GF-D8 (cell line): ENCODE measurements around the gene CORO1C.

Experiments used
- DNase-seq: peaks from one replicate; lab custom pipeline; 2025; lab: John Stamatoyannopoulos, UW

Gene CORO1C

DNA sequence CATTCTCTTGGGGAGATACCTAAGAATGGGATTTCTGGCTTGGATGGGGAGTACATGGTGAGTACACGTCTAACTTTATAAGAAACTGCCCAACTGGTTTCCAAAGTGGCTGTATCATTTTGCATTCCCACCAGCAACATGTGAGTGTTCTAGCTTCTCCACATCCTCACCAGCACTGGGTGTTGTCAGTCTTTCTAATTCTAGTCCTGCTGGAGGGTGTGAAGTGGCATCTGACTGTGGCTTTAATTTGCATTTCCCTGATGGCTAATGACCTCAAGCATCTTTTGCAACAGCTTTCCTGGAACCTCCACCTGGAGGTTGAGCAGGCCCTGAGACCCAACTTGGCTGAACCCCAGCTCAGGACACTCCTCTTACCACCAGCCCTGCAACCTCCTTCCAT is 115.4 kb downstream of the CORO1C start:
- DNase-seq: no peak

DNA sequence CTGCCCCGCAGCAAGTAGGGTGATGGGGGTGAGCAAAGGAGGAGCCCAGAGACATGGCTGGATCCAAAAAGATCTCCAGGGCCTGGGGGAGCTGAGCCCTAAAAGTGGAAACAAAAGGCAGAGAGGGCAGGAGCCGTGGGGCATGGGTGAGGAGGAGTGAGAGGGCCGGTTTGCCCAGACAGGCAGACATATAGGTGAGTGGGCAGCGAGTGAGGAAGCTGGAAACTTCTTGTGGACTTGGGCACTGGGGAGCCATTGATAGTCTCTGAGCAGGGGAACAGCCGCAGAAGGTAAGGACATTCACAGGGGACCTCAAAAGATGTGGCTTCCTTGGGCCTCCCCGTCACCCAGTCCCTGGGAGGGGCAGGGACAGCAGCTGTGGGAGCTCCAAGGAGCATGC is 116.7 kb downstream of the CORO1C start:
- no peak for DNase-seq

GRCh38 chr12:108614041-108614440 is 117.3 kb downstream of the CORO1C start:
- DNase-seq: no peak

DNA sequence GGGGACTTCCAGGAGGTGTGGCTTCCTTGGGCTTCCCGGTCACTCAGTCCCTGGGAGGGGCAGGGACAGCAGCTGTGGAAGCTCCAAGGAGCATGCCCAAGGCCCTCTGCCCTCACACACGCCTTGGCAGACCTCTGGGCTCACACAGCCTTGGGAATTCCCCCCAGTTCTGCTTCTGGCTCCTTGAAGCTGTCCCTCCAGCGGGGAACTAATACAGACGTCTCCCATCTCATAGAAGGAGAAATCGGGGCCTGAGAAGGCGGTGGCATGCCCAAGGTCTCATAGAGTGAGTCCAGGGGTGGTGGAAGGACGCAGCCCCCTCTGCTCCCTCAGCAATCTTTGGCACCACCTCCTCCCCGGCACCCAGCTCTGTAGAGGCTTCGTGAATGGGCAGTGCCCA is 117.8 kb downstream of the CORO1C start:
- no peak for DNase-seq

GRCh38 chr12:108612788-108613282 is 118.5 kb downstream of the CORO1C start:
- no peak for DNase-seq

- DNase-seq: no peak
Observed at GRCh38 chr12:108611884-108612415, 119.4 kb downstream of the CORO1C start.

GRCh38 chr12:108610856-108611605 is 120.3 kb downstream of the CORO1C start:
- DNase-seq: no peak

DNA sequence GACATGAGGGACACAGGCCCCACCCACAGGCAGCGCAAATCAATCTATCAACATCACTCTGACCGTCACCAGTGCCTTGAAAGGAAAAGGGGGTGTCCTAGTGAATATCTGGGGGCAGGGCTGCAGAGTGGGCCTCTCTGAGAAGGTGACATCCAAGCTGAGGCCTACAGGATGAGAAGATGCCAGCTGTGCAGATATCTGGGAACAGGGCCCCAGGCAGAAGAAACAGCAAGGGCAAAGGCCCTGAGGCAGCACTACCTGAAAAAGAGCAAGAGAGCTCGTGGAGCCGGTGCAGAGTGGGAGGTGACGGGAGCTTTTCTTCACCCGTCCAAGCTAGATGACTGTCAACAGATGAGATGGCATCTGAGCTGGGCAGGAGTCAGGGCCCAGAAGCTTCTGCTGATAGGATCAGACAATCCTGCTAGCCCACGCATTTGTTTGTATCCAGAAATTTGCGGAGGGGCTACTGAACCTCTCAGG is 120.9 kb downstream of the CORO1C start:
- DNase-seq: no peak

GRCh38 chr12:108609537-108610335 is 121.6 kb downstream of the CORO1C start:
- DNase-seq: no peak

DNA sequence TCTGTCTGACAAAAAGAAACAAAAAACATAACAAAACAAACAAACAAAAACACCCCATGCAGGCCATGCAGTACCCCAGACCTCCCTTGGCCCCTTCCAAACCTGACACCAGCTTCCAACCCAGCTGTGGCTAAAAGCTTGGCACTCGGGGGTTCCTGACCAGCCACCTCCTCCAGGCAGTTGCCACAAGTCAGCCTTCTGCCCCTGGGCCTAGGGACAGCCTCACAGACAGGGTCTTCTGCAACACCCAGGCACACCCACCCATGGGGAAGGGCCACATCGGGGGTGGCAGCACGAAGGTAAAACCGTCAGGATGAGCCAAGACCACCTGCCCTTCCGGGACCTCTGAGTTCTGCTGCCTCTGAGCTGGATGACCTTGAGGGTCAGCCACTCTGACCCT is 122.7 kb downstream of the CORO1C start:
- DNase-seq: no peak

DNA sequence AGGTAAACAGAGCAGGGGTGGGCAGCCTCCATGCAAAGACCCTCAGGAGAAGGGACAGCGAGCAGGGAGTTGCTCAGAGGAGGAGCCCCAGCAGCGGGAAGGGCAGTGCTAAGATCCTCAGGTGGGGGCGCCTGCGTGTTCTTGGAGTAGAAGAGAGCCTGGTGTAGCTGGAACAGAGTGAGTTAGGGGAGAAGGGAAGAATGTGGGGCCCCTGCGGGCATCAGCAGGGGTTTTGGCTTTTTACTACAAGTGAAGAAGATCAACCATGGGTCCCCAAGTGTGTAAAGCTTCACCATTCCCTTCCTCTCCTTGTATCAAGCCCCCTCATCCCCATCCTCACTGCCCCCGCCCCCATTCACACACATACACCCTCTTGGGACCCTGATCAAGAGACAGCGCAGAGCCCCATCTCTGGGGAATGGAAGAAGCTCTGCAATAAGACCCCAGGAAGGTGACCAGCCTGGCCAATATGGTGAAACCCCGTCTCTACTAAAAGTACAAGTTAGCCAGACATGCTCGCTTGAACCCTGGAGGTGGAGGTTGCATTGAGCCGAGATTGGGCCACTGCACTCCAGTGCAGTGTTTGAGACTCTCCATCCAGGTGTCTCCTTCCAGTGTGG is 123.2 kb downstream of the CORO1C start:
- no peak for DNase-seq

DNA sequence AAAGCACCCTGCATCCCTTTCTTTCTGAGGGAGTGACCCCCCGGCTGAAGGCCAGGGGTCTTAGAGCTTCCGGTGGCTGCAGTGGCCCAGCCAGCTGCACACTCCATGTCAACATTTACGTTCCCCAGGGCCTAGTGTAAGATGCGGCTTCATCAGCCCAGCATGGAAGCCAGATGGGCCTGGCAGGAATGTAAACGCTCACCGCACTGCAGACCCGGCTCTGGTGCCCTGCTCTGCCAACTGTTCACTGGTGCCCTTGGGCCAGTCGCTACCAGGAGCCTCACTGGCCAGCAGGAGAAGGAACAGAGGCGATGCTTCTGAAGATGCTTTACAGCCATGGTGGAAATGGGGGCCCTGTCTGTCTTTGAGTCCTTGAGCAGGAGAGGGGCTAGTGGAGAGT is 124.8 kb downstream of the CORO1C start:
- no peak for DNase-seq

DNA sequence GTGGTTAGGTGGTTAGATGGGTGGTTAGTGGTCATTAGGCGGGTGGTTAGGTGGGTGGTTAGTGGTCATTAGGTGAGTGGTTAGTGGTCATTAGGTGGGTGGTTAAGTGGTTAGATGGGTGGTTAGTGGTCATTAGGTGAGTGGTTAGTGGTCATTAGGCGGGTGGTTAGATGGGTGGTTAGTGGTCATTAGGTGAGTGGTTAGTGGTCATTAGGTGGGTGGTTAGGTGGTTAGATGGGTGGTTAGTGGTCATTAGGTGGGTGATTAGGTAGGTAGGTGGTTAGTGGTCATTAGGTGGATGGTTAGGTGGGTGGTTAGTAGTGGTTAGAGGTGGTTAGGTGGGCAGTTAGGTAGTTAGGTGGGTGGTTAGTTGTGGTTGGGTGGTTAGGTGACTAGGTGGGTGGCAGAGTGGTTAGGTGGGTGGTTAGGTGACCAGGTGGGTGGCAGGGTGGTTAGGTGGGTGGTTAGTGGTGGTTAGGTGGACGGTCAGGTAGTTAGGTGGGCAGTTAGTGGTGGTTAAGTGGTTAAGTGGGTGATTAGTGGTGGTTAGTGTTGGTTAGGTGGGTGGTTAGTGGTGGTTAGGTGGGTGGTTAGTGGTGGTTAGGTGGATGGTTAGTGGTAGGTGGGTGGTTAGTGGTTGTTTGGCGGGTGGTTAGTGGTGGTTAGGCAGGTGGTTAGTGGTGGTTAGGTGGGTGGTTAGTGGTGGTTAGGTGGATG is 125.5 kb downstream of the CORO1C start:
- DNase-seq: no peak

DNA sequence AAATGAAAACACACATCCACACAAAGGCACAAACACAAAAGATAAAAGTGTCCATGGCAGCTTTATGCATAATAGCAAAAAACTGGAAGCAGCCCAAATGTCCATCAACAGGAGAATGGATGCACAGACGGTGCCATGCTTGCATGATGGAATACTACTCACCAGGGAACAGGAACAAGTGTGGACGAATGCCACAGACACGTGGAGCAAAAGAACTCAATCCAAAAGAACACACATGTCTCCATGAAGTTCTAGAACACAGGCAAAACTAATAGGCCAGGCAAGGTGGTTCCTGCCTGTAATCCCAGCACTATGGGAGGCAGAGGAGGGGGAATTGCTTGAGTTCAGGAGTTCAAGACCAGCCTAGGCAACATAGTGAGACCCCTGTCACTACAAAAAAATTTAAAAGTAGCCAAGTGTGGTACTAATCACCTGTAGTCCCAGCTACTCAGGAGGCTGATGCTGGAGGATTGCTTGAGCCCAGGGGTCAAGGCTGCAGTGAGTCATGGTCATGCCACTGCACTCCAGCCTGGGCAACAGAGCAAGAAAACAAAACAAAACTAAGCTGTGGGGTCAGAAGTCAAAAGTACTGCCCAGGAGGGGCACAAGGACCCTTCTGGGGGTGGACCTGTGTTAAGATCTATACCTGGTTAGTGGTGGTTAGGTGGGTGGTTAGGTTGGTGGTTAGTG is 126.2 kb downstream of the CORO1C start:
- no peak for DNase-seq

DNA sequence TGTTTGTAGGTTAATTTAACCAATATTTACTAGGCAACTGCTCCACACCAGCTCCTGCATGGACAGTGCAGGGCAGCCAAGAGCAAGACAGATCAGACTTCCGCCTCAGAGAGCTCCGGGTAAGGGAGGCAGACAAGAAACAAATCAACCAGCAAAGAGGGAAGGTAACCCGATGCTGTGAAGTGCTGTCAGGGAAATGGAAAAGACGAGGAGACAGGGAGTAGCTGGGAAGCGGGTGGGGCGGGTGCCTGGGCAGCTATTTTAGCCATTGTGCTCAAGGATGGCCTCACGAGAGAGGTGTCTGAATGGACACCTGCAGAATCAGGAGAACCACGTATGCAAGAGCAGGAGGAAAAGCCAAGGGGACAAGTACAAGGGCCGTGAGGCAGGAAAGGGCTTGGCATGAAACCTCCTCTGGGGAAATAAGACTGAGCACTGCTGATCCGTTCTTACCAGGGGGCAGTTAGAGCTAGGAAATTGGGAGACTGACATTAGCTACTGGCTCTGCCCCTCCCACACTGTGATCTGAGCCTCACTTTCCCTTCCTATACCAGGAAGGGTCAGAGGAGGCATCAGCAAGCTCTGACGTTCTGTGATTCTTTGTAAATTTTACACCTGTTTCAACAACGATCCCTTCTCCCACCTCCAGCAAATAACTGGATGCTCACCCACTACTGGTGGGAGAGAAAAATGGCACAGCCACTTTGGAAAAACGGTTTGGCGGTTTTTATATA is 126.9 kb downstream of the CORO1C start:
- DNase-seq: no peak

DNA sequence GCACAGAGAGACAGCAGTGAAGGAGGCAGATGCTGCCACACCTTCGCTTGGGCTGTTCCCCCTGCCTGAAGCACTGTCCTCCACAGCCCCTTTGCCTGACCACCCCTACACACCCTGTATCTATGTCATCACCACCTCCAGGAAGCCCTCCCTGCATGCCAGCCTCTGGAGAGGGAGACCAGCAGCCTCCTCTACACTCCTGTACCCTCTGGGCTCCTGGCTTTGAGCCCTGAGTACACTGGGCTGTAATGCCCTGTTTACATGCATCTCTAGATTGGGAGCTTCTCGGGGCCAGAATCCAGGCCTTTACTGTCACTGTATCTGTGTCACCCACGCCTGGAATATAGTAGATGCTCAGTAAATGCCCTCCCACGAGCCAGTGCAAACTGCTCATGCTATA is 127.6 kb downstream of the CORO1C start:
- DNase-seq: no peak

- no peak for DNase-seq
Observed at GRCh38 chr12:108602976-108603704, 128.2 kb downstream of the CORO1C start.

- no peak for DNase-seq
Observed at GRCh38 chr12:108602209-108602705, 129.1 kb downstream of the CORO1C start.

GRCh38 chr12:108600702-108601007 is 130.7 kb downstream of the CORO1C start:
- no peak for DNase-seq
